Stimulated activated memory B cell treated with anti-CD40 and anti-IgM and Interleukin-4, amounts not matched to agents 10 μg/mL and 1 μg/mL and 100 μg/mL, for 72 hours (primary cell): ENCODE results near the gene IGF2R.

Experiments
- ATAC-seq: fragments of 150-1000 bp; cut with Tn5 transposase; 2 replicates; pipeline ENCODE4 v1.10.0; 2021
- H3K27ac Mint-ChIP-seq: one replicate; pipeline ENCODE4 v1.8.0; 2022; ENCODE audit warnings: mild to moderate bottlenecking, mixed read lengths
- H3K27me3 Mint-ChIP-seq: one replicate; pipeline ENCODE4 v1.8.0; 2022; ENCODE audit warnings: mixed read lengths
- H3K36me3 Mint-ChIP-seq: one replicate; pipeline ENCODE4 v1.8.0; 2022; ENCODE audit warnings: mixed read lengths
- H3K4me1 Mint-ChIP-seq: one replicate; pipeline ENCODE4 v1.8.0; 2022; ENCODE audit warnings: mixed read lengths
- H3K4me3 Mint-ChIP-seq: one replicate; pipeline ENCODE4 v1.8.0; 2022; ENCODE audit warnings: mild to moderate bottlenecking, moderate library complexity, mixed read lengths
- H3K9me3 Mint-ChIP-seq: one replicate; pipeline ENCODE4 v1.8.0; 2022; ENCODE audit warnings: mixed read lengths

Gene IGF2R

DNA sequence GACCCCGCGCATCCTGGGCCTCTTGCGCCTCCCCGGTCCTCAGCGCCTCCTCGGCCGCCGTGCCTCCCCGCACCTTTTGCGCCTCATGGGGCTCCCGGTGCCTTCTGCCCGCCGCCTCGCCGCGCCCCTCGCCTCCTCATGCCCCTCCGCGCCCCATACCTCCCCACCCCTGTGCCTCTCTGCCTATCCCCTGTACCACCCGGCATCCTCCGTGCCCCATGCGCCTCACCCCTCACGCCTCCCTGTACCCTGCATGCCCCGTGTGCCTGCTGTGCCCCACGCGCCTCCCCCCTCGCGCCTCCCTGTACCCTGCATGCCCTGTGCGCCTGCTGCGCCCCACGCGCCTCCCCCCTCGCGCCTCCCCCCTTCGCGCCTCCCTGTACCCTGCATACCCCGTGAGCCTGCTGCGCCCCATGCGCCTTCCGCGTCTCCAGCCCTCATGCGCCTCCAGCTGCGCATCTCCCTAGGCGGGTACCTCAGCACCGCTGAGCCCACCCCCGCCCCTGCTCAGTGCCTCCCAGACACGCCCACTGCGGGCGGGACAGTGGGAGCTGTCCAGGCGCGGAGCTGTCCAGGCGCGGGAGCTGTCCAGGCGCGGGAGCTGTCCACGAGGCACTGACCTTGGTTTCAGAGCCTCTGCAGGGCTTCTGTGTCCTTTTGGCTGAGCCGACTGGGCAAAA, 37.1 kb downstream of the IGF2R start:
- no peak overlapping the region for H3K4me3 Mint-ChIP-seq
- H3K27ac Mint-ChIP-seq: no peak overlapping the region
- peaks cover 37% of the 10 kb centered on the region for H3K4me1 Mint-ChIP-seq
- ATAC-seq: peak; percentile 65
- H3K9me3 Mint-ChIP-seq: no peaks in the 10 kb centered on the region
- no peaks in the 10 kb centered on the region for H3K27me3 Mint-ChIP-seq
- peaks cover 57% of the 10 kb centered on the region for H3K36me3 Mint-ChIP-seq

DNA sequence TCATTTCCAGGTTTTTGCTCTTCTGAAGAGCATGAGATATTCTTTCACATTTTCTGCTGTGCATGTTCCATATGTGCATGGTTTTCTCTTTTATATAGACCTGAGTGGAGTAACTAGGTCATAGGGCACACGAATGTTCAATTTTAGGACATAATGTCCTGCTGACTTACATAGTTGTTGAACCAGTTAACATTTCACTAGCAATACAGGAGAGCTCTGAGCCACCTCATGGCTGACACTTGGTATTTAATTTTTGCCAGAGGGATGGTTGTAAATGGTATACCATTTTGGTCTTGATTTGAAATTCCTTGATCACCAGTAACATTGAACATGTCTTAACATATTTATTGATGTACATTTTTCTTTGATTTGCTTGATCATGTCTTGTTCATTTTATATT, 38.3 kb downstream of the IGF2R start:
- ATAC-seq: no peak
- Mint-ChIP-seq H3K27ac (no peak overlapping the region), H3K9me3 (no peaks in the 10 kb centered on the region), H3K4me3 (no peak overlapping the region), H3K4me1 (peaks cover 35% of the 10 kb centered on the region), H3K36me3 (peaks cover 67% of the 10 kb centered on the region), H3K27me3 (no peaks in the 10 kb centered on the region)

DNA sequence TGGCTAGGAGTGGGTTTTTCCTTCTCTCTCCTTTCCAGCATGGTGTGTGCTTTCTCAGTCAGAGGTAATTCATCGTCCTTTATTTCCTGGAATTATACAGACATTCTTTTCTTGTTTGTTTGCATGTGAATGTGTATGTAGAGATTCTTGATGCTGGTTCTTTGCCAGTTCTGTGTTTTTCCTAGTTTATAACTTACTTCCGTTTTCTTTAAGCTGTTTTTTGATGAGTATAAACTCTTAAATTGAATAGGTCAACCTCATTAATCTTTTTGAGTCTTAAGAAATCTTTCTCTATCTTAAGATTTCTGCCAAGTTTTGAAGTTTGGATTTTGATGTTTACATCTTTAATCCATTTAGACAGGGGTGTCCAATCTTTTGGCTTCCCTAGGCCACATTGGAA, 38.7 kb downstream of the IGF2R start:
- H3K36me3 Mint-ChIP-seq: peaks cover 69% of the 10 kb centered on the region
- H3K27ac Mint-ChIP-seq: no peak overlapping the region
- no peak for ATAC-seq
- no peaks in the 10 kb centered on the region for H3K27me3 Mint-ChIP-seq
- peaks cover 32% of the 10 kb centered on the region for H3K4me1 Mint-ChIP-seq
- H3K4me3 Mint-ChIP-seq: no peak overlapping the region
- H3K9me3 Mint-ChIP-seq: no peaks in the 10 kb centered on the region

DNA sequence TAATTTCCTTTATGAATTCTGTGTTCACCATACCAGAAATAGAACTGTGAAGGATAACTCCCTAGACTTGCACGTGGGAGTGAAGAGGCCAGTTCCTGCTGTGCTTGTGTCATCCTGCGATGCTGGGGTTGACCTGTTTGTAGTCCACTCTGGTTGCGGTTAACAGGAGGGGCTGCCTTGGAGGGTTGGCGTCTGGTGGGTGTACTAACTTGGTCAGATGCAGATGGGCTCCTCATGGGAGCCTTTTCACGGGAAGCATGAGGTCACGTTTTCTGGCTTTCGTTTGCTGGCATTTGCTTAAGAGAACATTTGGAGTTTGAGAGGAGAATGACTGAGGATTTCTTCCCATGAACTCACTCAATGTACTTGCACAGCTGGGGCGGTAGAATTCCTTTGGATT, 41.2 kb downstream of the IGF2R start:
- ATAC-seq: no peak
- Mint-ChIP-seq H3K36me3 (peaks cover 70% of the 10 kb centered on the region), H3K4me1 (peaks cover 27% of the 10 kb centered on the region)

DNA sequence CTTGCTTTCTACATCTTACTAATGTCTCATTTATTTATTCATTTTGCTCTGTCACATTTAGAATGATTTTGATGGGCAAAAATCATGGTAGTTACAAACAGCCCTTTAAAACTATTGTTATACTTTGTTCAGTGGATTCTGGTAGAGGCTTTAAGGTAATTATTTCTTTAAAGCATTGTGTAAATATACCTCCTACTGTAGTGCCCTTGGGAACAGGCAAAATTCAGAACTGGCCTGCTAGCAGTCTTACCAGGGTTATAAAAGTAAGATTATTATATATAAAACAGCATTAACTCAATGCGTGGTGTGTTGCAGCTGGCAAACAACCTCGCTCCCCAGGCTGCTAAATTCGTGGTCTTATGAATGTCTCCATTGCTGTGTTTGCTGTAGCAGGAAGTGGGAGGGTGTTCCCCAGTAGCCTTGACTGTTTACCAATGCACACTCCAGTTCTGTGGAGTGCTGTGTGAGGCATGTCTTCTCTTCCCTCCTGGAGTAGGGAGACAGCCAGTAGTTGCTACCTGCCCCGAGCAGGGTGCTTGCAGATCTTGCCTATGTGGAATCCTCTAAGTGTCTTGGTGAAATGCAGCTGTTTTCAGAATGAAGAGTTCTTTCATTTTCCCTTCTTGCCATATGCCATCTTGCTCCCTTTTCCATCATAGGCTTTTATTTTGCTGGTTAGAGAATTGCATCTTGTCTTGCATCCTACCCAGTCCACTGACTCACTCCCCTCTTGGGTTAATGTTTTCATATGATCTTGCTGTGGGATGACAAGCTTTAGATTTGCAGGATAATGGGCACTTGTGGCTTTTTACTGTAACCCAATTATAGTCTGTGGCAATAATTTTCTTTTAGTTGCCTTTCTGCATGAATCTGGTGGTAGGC, 45.3 kb downstream of the IGF2R start:
- Mint-ChIP-seq H3K4me3 (no peak overlapping the region), H3K27ac (no peak overlapping the region), H3K27me3 (no peaks in the 10 kb centered on the region), H3K4me1 (peaks cover 20% of the 10 kb centered on the region), H3K36me3 (peaks cover 78% of the 10 kb centered on the region), H3K9me3 (no peaks in the 10 kb centered on the region)
- ATAC-seq: no peak

More for the DNA sequence above, 41.2 kb downstream of the IGF2R start:
- H3K27me3 Mint-ChIP-seq: no peaks in the 10 kb centered on the region
- no peak overlapping the region for H3K4me3 Mint-ChIP-seq
- no peak overlapping the region for H3K27ac Mint-ChIP-seq
- no peaks in the 10 kb centered on the region for H3K9me3 Mint-ChIP-seq

DNA sequence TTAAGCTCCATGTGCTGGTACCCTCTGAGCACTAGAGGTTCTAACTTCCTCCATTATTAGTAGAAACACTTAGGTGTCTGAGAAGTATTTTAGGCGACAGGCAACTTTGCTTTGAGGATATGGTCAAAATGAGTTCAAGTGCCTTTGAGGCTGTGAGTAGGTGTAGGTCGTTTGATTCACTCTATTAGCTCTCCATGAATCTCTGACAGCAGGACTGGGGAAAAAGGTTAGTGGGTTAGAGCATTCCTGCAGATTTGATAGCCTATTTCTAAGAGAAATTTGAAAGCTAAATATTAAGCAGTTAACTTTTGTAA, 45.9 kb downstream of the IGF2R start:
- H3K9me3 Mint-ChIP-seq: no peaks in the 10 kb centered on the region
- no peaks in the 10 kb centered on the region for H3K27me3 Mint-ChIP-seq
- no peak overlapping the region for H3K27ac Mint-ChIP-seq
- H3K4me1 Mint-ChIP-seq: peaks cover 20% of the 10 kb centered on the region
- ATAC-seq: no peak
- peaks cover 73% of the 10 kb centered on the region for H3K36me3 Mint-ChIP-seq
- H3K4me3 Mint-ChIP-seq: no peak overlapping the region

DNA sequence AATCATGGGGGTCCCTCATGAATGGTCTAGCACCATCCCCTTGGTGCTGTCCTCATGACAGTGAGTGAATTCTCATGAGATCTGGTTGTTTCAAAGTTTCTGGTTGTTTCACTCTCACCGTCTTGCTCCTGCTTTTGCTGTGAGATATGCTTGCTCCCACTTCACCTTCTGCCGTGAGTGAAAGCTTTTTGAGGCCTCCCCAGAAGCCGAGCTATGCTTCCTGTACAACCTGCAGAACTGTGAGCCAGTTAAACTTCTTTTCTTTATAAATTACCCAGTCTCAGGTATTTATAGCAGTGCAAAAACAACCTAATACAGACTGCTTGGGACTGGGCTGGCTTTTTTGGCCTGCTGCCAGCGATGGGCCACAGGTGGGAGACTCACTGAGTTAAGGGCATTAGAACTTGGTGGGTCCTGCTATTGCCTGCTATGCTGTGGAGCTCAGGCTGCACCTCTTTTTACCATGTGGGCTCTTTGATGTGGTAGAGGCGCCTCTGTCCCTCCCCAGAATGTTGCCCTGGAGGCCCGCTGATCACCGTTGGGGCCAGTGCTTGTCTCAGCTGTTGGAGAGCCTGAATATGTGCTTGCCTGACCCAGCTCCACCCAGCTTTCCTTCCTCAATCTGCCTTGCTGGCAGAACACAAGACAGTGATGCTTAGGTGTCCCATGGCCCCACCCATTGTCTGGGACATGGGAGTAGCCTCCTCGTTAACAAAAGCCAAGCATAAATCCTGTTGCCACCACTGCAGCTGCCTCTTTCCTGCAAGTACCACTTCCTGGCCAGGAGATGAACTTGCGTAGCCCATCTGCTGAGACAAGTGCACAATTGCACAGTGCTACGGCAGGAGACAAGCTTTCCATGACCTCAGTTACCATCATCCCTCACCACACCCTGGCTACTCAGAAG, 47.1 kb downstream of the IGF2R start:
- no peak for ATAC-seq
- no peaks in the 10 kb centered on the region for H3K27me3 Mint-ChIP-seq
- peaks cover 69% of the 10 kb centered on the region for H3K36me3 Mint-ChIP-seq
- H3K9me3 Mint-ChIP-seq: no peaks in the 10 kb centered on the region
- no peak overlapping the region for H3K4me3 Mint-ChIP-seq
- no peak overlapping the region for H3K27ac Mint-ChIP-seq
- peaks cover 20% of the 10 kb centered on the region for H3K4me1 Mint-ChIP-seq

DNA sequence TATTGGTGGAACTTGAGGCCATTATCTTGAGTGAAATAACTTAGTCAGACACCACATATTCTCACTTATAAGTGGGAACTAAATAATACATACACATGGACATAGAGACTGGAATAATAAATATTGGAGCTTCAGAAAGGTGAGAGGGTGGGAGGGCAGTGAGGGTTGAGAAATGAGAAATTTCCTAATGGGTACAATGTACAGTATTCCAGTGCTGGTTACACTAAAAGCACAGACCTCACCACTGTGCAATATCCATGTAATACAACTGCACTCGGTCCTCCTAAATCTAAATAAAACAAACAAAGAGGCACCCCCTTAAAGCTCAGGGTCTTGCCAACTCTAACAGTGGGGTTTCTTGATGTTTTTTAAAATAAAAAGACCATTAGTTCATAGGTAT, 53.2 kb downstream of the IGF2R start:
- Mint-ChIP-seq H3K27me3 (no peaks in the 10 kb centered on the region), H3K9me3 (no peaks in the 10 kb centered on the region), H3K27ac (no peak overlapping the region), H3K4me3 (no peak overlapping the region), H3K4me1 (peaks cover 9% of the 10 kb centered on the region), H3K36me3 (peaks cover 28% of the 10 kb centered on the region)
- no peak for ATAC-seq

DNA sequence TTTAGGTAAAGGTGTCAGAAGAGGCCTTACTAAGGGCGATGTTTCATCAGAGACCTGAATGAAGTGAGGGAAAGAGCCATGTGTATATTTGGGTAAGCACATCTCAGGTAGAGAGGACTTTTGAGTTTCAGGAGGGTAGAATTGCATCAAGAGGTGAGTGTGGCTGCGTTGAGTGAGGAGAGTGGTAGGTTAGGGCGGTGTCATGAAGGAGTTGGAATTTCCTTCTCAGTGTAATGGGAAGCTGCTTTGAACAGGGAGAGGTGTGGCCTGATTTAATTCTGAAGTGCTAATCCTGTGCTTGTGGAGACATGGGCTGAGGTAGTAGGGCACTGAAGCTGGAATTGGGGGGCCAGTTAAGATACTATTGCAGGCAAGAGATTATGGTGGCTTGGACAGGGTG, 53.9 kb downstream of the IGF2R start:
- Mint-ChIP-seq H3K4me3 (no peak overlapping the region), H3K27me3 (no peaks in the 10 kb centered on the region), H3K36me3 (peaks cover 29% of the 10 kb centered on the region), H3K9me3 (no peaks in the 10 kb centered on the region), H3K27ac (no peak overlapping the region), H3K4me1 (peaks cover 9% of the 10 kb centered on the region)
- ATAC-seq: no peak

DNA sequence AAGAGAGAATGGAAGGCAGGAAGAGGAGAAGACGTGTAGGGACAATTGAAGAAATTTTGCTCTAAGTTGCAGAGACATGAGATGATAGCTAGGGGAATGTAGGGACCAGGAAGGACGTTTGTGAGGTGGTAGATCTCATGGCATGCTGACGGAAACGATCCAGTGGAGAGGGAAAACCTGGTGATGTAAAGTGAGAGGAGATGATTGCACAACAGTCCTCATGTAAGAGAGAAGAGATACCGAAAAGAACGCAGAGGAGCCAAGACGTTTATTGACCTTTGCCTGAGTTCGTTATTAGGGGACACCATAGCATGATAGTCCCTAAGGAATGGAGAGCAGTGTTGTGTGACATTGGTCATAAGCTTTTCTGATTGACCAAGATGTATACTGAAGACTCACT, 55.3 kb downstream of the IGF2R start:
- no peak overlapping the region for H3K27ac Mint-ChIP-seq
- H3K4me3 Mint-ChIP-seq: no peak overlapping the region
- ATAC-seq: no peak
- no peaks in the 10 kb centered on the region for H3K27me3 Mint-ChIP-seq
- H3K36me3 Mint-ChIP-seq: peaks cover 24% of the 10 kb centered on the region
- H3K4me1 Mint-ChIP-seq: peaks cover 7% of the 10 kb centered on the region
- no peaks in the 10 kb centered on the region for H3K9me3 Mint-ChIP-seq

DNA sequence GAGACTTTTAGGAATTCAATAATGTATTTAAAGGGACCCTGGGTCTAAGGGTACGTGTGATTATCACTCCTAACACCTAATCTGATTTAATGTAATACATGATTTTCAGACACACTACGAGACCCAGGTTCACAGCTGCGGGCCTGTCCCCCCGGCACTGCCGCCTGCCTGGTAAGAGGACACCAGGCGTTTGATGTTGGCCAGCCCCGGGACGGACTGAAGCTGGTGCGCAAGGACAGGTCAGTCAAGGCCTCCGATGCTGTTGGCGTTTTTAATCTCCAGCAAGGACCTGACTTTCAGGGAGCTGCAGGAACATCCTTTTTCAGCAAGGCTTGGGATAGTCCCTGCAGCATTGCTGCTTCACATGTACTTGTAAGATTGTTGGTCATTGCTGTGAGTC, 58.2 kb downstream of the IGF2R start:
- H3K4me1 Mint-ChIP-seq: peaks cover 7% of the 10 kb centered on the region
- H3K27me3 Mint-ChIP-seq: no peaks in the 10 kb centered on the region
- H3K27ac Mint-ChIP-seq: no peak overlapping the region
- no peak for ATAC-seq
- no peak overlapping the region for H3K4me3 Mint-ChIP-seq
- H3K36me3 Mint-ChIP-seq: peaks cover 41% of the 10 kb centered on the region
- H3K9me3 Mint-ChIP-seq: no peaks in the 10 kb centered on the region

DNA sequence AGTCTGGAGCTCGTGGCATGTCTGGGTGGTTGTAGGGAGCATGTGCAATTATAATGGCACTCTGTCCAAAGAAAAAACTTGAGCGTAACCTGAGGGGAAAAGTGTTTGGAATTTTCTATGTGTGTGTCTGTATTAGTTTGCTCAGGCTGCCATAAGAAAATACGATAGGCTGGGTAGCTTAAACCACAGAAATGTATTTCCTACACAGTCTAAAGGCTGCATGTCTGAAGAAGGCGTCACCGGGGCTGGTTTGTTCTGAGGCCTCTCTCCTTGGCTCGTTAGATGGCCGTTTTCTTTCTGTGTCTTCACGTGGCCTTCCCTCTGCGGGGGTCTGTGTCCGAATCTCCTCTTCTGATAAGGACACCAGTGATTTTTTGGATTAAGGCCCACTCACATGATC, 59.0 kb downstream of the IGF2R start:
- Mint-ChIP-seq H3K4me1 (peaks cover 7% of the 10 kb centered on the region), H3K27ac (peak overlapping the region; percentile 25), H3K4me3 (no peak overlapping the region), H3K36me3 (peaks cover 49% of the 10 kb centered on the region), H3K9me3 (no peaks in the 10 kb centered on the region), H3K27me3 (no peaks in the 10 kb centered on the region)
- no peak for ATAC-seq

DNA sequence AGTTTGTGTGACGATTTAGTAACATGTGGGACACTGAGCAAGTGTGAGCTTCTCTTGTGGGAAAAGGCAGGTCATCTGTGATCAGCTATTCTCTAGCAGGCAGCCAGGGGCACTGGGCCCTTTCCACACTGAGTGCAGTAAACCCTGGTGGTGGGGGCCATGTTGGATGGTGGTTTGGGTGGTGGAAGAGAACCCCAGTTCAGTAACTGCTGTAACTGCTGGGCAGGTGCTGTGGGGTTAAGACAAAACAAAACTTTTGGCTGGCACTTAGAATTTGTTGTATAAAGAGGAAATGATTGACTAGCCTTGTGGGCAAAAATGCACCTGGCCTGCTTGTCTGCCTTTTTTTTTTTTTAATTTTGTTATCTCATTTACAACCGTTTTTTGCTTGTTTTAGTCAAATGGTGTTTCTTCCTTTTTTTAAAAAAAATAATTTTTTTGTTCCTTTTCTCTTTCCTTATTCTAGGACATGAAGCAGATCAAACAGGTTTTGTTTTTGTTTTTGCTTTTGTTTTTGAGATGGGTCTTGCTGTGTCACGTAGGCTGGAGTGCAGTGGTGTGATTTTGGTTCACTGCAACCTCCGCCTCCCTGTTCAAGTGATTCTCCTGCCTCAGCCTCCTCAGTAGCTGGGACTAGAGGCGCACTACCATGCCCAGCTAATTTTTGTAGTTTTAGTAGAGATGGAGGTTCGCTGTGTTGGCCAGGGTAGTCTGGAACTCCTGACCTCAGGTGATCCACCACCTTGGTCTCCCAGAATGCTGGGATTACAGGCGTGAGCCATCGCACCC, 59.8 kb downstream of the IGF2R start:
- H3K9me3 Mint-ChIP-seq: no peaks in the 10 kb centered on the region
- H3K4me1 Mint-ChIP-seq: peaks cover 7% of the 10 kb centered on the region
- no peaks in the 10 kb centered on the region for H3K27me3 Mint-ChIP-seq
- H3K36me3 Mint-ChIP-seq: peaks cover 57% of the 10 kb centered on the region
- H3K4me3 Mint-ChIP-seq: no peak overlapping the region
- peak; percentile 55 for ATAC-seq
- H3K27ac Mint-ChIP-seq: peak overlapping the region; percentile 25

DNA sequence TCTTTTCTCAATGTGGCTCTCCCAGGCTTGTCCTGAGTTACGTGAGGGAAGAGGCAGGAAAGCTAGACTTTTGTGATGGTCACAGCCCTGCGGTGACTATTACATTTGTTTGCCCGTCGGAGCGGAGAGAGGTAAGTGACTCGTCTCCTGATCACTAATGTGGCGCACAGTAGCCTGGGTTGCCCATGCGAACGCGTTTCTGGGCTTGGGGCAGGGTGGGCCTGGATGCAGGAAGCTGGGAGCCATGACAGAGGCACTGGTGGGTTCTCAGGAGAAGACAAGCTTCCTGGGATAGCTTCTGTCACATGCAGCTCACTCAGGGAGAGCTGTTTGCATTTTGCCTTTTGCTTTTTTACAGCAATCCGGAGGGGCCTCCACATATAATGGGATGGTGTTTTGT, 60.6 kb downstream of the IGF2R start:
- Mint-ChIP-seq H3K9me3 (no peaks in the 10 kb centered on the region), H3K27me3 (no peaks in the 10 kb centered on the region), H3K4me3 (no peak overlapping the region), H3K36me3 (peaks cover 65% of the 10 kb centered on the region), H3K4me1 (peaks cover 7% of the 10 kb centered on the region), H3K27ac (no peak overlapping the region)
- ATAC-seq: no peak

DNA sequence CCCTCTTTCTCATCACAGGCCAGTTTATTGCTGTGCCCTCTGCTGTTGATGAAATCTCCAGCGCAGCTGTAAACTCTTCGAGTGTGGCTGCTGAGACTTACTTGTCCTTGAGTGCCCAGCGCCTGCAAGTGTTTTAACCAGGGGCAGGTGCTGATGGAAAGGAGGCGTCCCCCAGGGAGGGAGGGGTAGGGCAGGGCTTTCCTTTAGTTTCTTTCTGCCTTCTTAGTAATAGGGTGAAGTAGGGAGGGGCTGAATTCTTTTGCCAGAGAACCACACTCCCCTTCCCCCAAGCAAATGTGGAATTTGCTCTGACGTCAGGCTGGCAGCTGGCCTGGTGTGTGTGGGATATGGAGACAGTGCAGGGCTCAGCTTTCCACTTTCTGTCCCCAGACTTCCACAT, 61.2 kb downstream of the IGF2R start:
- H3K27me3 Mint-ChIP-seq: no peaks in the 10 kb centered on the region
- H3K4me1 Mint-ChIP-seq: peaks cover 7% of the 10 kb centered on the region
- H3K9me3 Mint-ChIP-seq: no peaks in the 10 kb centered on the region
- no peak for ATAC-seq
- H3K4me3 Mint-ChIP-seq: no peak overlapping the region
- peaks cover 71% of the 10 kb centered on the region for H3K36me3 Mint-ChIP-seq
- no peak overlapping the region for H3K27ac Mint-ChIP-seq
